HEK293 (cell line): ENCODE results near the gene THRSP.

Experiments used
- AEBP2 ChIP-seq: fragments of 450-650 bp; formaldehyde crosslinking; IDR thresholded peaks from 2 replicates; pipeline ENCODE4 v1.5.1; 2016; ENCODE audit warnings: missing biosample characterization, missing genetic modification characterization, borderline replicate concordance
- CTCF ChIP-seq: fragments of 450-650 bp; formaldehyde crosslinking; IDR thresholded peaks from 2 replicates; pipeline ENCODE4 v1.5.1; 2016; ENCODE audit warnings: missing biosample characterization, missing genetic modification characterization
- ZBTB1 ChIP-seq: fragments of 450-650 bp; formaldehyde crosslinking; IDR thresholded peaks from 2 replicates; pipeline ENCODE4 v1.5.1; 2016; ENCODE audit warnings: missing biosample characterization, missing genetic modification characterization
- ZNF138 ChIP-seq: fragments of 450-650 bp; formaldehyde crosslinking; IDR thresholded peaks from 2 replicates; pipeline ENCODE4 v1.5.1; 2016; ENCODE audit warnings: missing biosample characterization, missing genetic modification characterization, borderline replicate concordance

DNA sequence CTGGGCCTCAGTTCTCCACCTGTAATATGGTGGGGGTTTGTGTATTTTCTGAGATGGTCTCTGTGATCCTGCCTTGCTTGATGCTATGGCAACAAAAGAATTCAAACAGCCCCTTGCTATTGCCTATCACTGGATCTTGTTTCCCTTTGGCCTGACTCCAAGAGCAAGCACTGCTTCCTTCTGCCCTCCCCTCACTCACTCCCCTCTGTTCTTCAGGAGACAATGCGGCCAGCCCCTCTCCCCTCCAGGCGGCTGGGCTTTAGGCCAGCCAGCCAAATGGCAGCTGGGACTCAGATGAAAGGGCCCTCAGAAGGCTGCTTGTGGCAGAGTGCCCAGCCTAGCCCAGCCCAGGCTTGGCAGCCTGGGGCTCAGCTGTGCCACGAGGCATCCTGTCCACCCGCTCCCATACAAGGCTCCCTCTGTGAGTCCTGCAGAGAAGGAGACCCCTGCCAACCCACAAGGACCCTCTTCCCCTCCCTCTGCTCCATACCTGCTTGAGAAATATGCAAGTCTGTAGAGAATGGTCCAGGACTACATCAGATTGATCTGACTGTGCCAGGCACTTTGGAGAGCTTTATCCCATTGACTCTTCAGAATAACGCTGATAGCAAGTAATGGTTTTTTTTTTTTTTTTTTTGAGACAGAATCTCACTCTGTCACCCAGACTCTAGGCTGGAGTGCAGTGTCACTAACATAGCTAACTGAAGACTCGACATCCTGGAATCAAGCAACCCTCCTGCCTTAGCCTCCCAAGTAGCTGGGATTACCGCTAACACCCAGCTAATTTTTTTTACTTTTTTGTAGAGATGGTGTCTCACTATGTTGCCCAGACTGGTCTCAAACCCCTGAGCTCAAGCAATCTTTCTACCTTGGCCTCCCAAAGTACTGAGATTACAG is 33.0 kb upstream of the THRSP start:
- TF ChIP-seq AEBP2 (tag by site-specific recombination) (no peak), CTCF (tag by site-specific recombination) (no peak), ZNF138 (tag by site-specific recombination) (no peak), ZBTB1 (tag by site-specific recombination) (no peak)
